Activated CD8-positive, alpha-beta memory T cell treated with anti-CD3 and anti-CD28 coated beads for 24 hours (primary cell): Measurements from ENCODE around the gene SETDB2.

Experiments used
- DNase-seq: peaks from one replicate; pipeline ENCODE4 v3.0.0-alpha.2; 2020

The SETDB2 gene

GRCh38 chr13:49538404-49538803 is 94.3 kb downstream of the SETDB2 start:
- DNase-seq, result no peak

GRCh38 chr13:49539313-49539712 is 95.2 kb downstream of the SETDB2 start:
- DNase-seq, result no peak

- no peak for DNase-seq
These were observed 95.7 kb downstream of the SETDB2 start for GRCh38 chr13:49539746-49540145.

- DNase-seq, result no peak
These were observed 96.5 kb downstream of the SETDB2 start for GRCh38 chr13:49540552-49540951.

- DNase-seq, result no peak
These were observed 99.6 kb downstream of the SETDB2 start for GRCh38 chr13:49543656-49544055.
